Measurements from ENCODE around the gene KIF26B.
"Not testable (repeated sequence)": the region's sequence is repeated elsewhere in the genome, so short reads cannot be mapped to it uniquely, and the experiment has no call there.

Gene KIF26B

GRCh38 chr1:245693941-245694752 is 539.4 kb downstream of the KIF26B start:
- H3K36me3 ChIP-seq (ENCODE audit: control insufficient read depth, insufficient read depth, low read length): no peaks in the 10 kb centered on the region
- no peaks in the 10 kb centered on the region for H3K4me1 ChIP-seq (ENCODE audit: control insufficient read depth, insufficient read depth, low read length)
- no peak overlapping the region for H3K4me3 ChIP-seq (ENCODE audit: low read length)
- H3K9me3 ChIP-seq (ENCODE audit: control insufficient read depth, low read length): no peaks in the 10 kb centered on the region
- no peaks in the 10 kb centered on the region for H3K27me3 ChIP-seq (ENCODE audit: control insufficient read depth, insufficient read depth, low read length)
- H3K9ac ChIP-seq (ENCODE audit: low read length): no peak overlapping the region

DNA sequence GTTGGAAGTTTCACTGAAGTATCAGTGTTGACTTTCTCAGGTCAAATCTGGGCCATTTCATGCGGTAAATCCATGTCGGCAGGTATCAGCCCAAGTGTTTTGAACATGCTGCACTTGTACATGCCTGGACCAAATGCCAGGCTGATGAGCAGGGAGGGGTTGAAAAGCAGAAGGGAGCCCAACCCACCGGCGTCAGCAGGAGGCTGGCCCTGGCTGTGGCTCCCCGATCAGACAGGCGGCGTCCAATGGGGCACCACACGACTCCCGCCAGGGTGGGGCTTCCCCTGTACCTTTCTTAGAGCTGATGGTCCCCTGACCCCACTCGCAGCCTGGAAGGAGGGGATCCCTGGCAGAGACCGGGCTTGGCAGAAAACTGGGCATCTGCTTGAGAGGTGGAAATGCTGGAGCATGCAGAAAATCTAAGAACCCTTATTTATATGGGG is 540.0 kb downstream of the KIF26B start:
- Histone ChIP-seq H3K9ac (ENCODE audit: low read length) (no peak overlapping the region), H3K27me3 (ENCODE audit: control insufficient read depth, insufficient read depth, low read length) (no peaks in the 10 kb centered on the region), H3K4me1 (ENCODE audit: control insufficient read depth, insufficient read depth, low read length) (no peaks in the 10 kb centered on the region), H3K9me3 (ENCODE audit: control insufficient read depth, low read length) (no peaks in the 10 kb centered on the region), H3K36me3 (ENCODE audit: control insufficient read depth, insufficient read depth, low read length) (no peaks in the 10 kb centered on the region), H3K4me3 (ENCODE audit: low read length) (no peak overlapping the region)

DNA sequence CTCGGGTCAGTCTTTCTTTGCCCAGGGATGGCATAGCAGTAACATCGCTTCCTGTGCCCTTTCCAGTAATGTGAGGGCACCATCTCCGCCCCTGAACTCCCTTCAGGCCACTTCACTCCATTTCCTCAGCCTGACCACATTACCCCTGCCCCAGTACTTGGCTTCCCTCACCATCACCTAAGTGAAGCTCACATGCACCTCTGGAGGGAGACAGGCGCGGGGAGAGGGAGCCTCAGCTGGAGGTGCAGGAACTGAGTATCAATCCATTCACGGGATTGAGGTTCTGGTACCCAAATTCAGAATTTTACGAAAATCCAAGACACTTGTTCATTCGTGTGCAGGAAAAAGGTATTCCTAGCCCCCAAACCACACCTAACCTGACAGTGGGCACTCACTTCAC is 540.4 kb downstream of the KIF26B start:
- H3K9ac ChIP-seq (ENCODE audit: low read length): no peak overlapping the region
- no peak overlapping the region for H3K4me3 ChIP-seq (ENCODE audit: low read length)
- H3K4me1 ChIP-seq (ENCODE audit: control insufficient read depth, insufficient read depth, low read length): no peaks in the 10 kb centered on the region
- H3K36me3 ChIP-seq (ENCODE audit: control insufficient read depth, insufficient read depth, low read length): no peaks in the 10 kb centered on the region
- H3K27me3 ChIP-seq (ENCODE audit: control insufficient read depth, insufficient read depth, low read length): no peaks in the 10 kb centered on the region
- no peaks in the 10 kb centered on the region for H3K9me3 ChIP-seq (ENCODE audit: control insufficient read depth, low read length)

DNA sequence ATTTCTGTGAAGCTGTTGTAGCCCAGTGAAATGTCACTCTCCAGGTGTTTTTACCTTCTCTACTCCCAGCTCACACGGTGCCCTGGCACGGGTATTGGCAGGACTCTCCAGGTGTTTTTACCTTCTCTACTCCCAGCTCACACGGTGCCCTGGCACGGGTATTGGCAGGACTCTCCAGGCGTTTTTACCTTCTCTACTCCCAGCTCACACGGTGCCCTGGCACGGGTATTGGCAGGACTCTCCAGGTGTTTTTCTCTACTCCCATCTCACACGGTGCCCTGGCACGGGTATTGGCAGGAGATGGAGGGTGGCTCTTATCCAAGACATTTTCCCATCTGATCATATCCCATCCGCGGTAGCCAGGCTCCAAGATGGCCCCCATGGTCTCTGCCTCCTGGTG is 540.9 kb downstream of the KIF26B start:
- not testable (repeated sequence) for H3K27me3 ChIP-seq (ENCODE audit: control insufficient read depth, insufficient read depth, low read length); H3K36me3 ChIP-seq (ENCODE audit: control insufficient read depth, insufficient read depth, low read length); H3K4me1 ChIP-seq (ENCODE audit: control insufficient read depth, insufficient read depth, low read length); H3K9ac ChIP-seq (ENCODE audit: low read length); H3K9me3 ChIP-seq (ENCODE audit: control insufficient read depth, low read length); H3K4me3 ChIP-seq (ENCODE audit: low read length)

DNA sequence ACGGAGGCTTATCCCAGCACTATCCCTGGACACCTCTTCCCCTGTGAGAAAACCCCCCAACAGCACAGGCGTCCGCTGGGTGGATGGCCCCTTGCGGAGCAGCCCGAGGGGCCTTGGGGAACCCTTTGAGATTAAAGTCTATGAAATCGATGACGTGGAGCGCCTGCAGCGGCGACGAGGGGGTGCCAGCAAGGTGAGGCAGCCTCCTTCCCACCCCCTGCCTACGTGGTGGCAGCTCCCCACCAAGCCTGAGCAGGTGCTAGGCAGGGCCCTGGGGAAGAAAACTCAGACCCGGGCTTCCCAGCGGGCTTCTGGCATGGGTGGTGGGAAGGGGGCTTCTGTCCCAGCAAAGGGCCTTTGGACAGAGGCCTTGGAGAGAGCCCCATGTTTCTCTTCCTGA is 543.3 kb downstream of the KIF26B start:
- no peaks in the 10 kb centered on the region for H3K36me3 ChIP-seq (ENCODE audit: control insufficient read depth, insufficient read depth, low read length)
- no peaks in the 10 kb centered on the region for H3K4me1 ChIP-seq (ENCODE audit: control insufficient read depth, insufficient read depth, low read length)
- no peak overlapping the region for H3K4me3 ChIP-seq (ENCODE audit: low read length)
- no peaks in the 10 kb centered on the region for H3K27me3 ChIP-seq (ENCODE audit: control insufficient read depth, insufficient read depth, low read length)
- H3K9me3 ChIP-seq (ENCODE audit: control insufficient read depth, low read length): no peaks in the 10 kb centered on the region
- no peak overlapping the region for H3K9ac ChIP-seq (ENCODE audit: low read length)

GRCh38 chr1:245698860-245699259 is 544.1 kb downstream of the KIF26B start:
- H3K36me3 ChIP-seq (ENCODE audit: control insufficient read depth, insufficient read depth, low read length): no peaks in the 10 kb centered on the region
- no peaks in the 10 kb centered on the region for H3K9me3 ChIP-seq (ENCODE audit: control insufficient read depth, low read length)
- H3K4me3 ChIP-seq (ENCODE audit: low read length): no peak overlapping the region
- H3K9ac ChIP-seq (ENCODE audit: low read length): no peak overlapping the region
- H3K27me3 ChIP-seq (ENCODE audit: control insufficient read depth, insufficient read depth, low read length): no peaks in the 10 kb centered on the region
- H3K4me1 ChIP-seq (ENCODE audit: control insufficient read depth, insufficient read depth, low read length): no peaks in the 10 kb centered on the region

DNA sequence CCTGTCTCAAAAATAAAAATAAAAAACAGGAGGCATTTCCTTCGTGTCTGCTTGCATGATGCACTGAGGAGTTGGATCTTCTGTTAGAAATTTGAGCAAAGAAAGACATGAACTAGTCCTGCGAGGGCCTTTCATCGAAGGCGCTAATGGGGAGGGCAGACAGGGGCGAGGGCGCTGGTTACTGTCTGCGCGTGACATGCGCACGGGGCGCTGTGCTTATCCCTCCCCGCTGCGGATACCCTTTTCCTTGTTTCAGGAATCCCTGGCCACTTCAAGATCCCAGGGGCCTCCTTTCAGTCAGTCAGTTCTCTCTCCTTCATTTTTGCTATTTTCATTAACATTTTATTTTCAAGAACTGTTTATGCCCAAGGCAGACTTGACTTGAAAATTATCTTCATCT is 545.8 kb downstream of the KIF26B start:
- Histone ChIP-seq H3K36me3 (ENCODE audit: control insufficient read depth, insufficient read depth, low read length) (no peaks in the 10 kb centered on the region), H3K4me1 (ENCODE audit: control insufficient read depth, insufficient read depth, low read length) (no peaks in the 10 kb centered on the region), H3K4me3 (ENCODE audit: low read length) (no peak overlapping the region), H3K9ac (ENCODE audit: low read length) (no peak overlapping the region), H3K9me3 (ENCODE audit: control insufficient read depth, low read length) (no peaks in the 10 kb centered on the region), H3K27me3 (ENCODE audit: control insufficient read depth, insufficient read depth, low read length) (no peaks in the 10 kb centered on the region)

DNA sequence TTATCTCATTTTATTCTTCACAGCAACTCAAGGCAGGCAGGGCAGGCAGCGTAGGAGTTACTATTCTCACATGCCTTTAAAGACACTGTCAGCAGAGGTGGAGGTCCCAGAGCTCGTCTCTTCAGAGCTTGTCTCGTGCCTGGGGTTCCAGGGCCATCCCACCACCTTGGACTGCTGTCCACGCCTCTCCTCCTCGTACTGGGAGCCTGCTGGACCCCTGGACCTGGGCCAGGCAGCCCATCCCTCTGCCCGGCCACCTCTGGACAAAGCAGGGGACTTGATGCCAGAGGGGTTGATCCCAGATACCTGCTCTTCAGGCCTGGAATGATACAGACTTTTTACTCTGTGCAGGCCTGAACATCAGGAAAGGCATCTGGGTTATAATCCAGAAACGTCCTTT is 546.8 kb downstream of the KIF26B start:
- Histone ChIP-seq H3K9me3 (ENCODE audit: control insufficient read depth, low read length) (no peaks in the 10 kb centered on the region), H3K9ac (ENCODE audit: low read length) (no peak overlapping the region), H3K36me3 (ENCODE audit: control insufficient read depth, insufficient read depth, low read length) (no peaks in the 10 kb centered on the region), H3K4me3 (ENCODE audit: low read length) (no peak overlapping the region), H3K27me3 (ENCODE audit: control insufficient read depth, insufficient read depth, low read length) (no peaks in the 10 kb centered on the region), H3K4me1 (ENCODE audit: control insufficient read depth, insufficient read depth, low read length) (no peaks in the 10 kb centered on the region)

- no peaks in the 10 kb centered on the region for H3K27me3 ChIP-seq (ENCODE audit: control insufficient read depth, insufficient read depth, low read length)
- H3K36me3 ChIP-seq (ENCODE audit: control insufficient read depth, insufficient read depth, low read length): no peaks in the 10 kb centered on the region
- H3K9me3 ChIP-seq (ENCODE audit: control insufficient read depth, low read length): no peaks in the 10 kb centered on the region
- H3K4me1 ChIP-seq (ENCODE audit: control insufficient read depth, insufficient read depth, low read length): no peaks in the 10 kb centered on the region
- no peak overlapping the region for H3K4me3 ChIP-seq (ENCODE audit: low read length)
- no peak overlapping the region for H3K9ac ChIP-seq (ENCODE audit: low read length)
These were observed 547.6 kb downstream of the KIF26B start for GRCh38 chr1:245702346-245702745.

- no peaks in the 10 kb centered on the region for H3K36me3 ChIP-seq (ENCODE audit: control insufficient read depth, insufficient read depth, low read length)
- H3K4me1 ChIP-seq (ENCODE audit: control insufficient read depth, insufficient read depth, low read length): no peaks in the 10 kb centered on the region
- H3K4me3 ChIP-seq (ENCODE audit: low read length): no peak overlapping the region
- H3K9ac ChIP-seq (ENCODE audit: low read length): no peak overlapping the region
- no peaks in the 10 kb centered on the region for H3K27me3 ChIP-seq (ENCODE audit: control insufficient read depth, insufficient read depth, low read length)
- no peaks in the 10 kb centered on the region for H3K9me3 ChIP-seq (ENCODE audit: control insufficient read depth, low read length)
These were observed 549.6 kb downstream of the KIF26B start for GRCh38 chr1:245704341-245704740.

GRCh38 chr1:245704765-245705164 is 550.0 kb downstream of the KIF26B start:
- no peaks in the 10 kb centered on the region for H3K36me3 ChIP-seq (ENCODE audit: control insufficient read depth, insufficient read depth, low read length)
- H3K9me3 ChIP-seq (ENCODE audit: control insufficient read depth, low read length): no peaks in the 10 kb centered on the region
- no peaks in the 10 kb centered on the region for H3K27me3 ChIP-seq (ENCODE audit: control insufficient read depth, insufficient read depth, low read length)
- H3K4me1 ChIP-seq (ENCODE audit: control insufficient read depth, insufficient read depth, low read length): no peaks in the 10 kb centered on the region
- no peak overlapping the region for H3K9ac ChIP-seq (ENCODE audit: low read length)
- H3K4me3 ChIP-seq (ENCODE audit: low read length): no peak overlapping the region

- no peaks in the 10 kb centered on the region for H3K36me3 ChIP-seq (ENCODE audit: control insufficient read depth, insufficient read depth, low read length)
These were observed 553.2 kb downstream of the KIF26B start for GRCh38 chr1:245707941-245708340.

More at GRCh38 chr1:245707941-245708340, 553.2 kb downstream of the KIF26B start:
- Histone ChIP-seq H3K27me3 (ENCODE audit: control insufficient read depth, insufficient read depth, low read length) (no peaks in the 10 kb centered on the region), H3K9ac (ENCODE audit: low read length) (no peak overlapping the region), H3K9me3 (ENCODE audit: control insufficient read depth, low read length) (no peaks in the 10 kb centered on the region), H3K4me1 (ENCODE audit: control insufficient read depth, insufficient read depth, low read length) (no peaks in the 10 kb centered on the region), H3K4me3 (ENCODE audit: low read length) (no peak overlapping the region)
